ENCODE measurements around the gene PCDHB8. TPM values are rescaled to one million over a fixed set of nuclear protein-coding genes. Genes with fewer than 3 reads are reported as not detected.

The PCDHB8 gene
- polyA plus RNA-seq, 3 donors = not detected

Other genes starting within 250 kb of the PCDHB8 start
- gene PCDHAC2, start 211.3 kb upstream of the PCDHB8 start, polyA plus RNA-seq = not detected
- not detected for gene PCDHB1, start 126.4 kb upstream of the PCDHB8 start, polyA plus RNA-seq
- gene PCDHB2, start 83.2 kb upstream of the PCDHB8 start, polyA plus RNA-seq = not detected
- gene PCDHB3, start 77.3 kb upstream of the PCDHB8 start, polyA plus RNA-seq = not detected
- not detected for gene PCDHB4, start 56.0 kb upstream of the PCDHB8 start, polyA plus RNA-seq
- not detected for gene PCDHB5, start 42.6 kb upstream of the PCDHB8 start, polyA plus RNA-seq
- not detected for gene PCDHB6, start 27.7 kb upstream of the PCDHB8 start, polyA plus RNA-seq
- gene PCDHB7, start 5.1 kb upstream of the PCDHB8 start, polyA plus RNA-seq = not detected
- not detected for gene PCDHB16, start 4.6 kb downstream of the PCDHB8 start, polyA plus RNA-seq
- not detected for gene PCDHB9, start 9.4 kb downstream of the PCDHB8 start, polyA plus RNA-seq
- gene PCDHB10, start 14.6 kb downstream of the PCDHB8 start, polyA plus RNA-seq = not detected
- not detected for gene PCDHB11, start 21.8 kb downstream of the PCDHB8 start, polyA plus RNA-seq
- not detected for gene PCDHB12, start 30.9 kb downstream of the PCDHB8 start, polyA plus RNA-seq
- gene PCDHB13, start 36.1 kb downstream of the PCDHB8 start, polyA plus RNA-seq = not detected
- not detected for gene PCDHB14, start 45.6 kb downstream of the PCDHB8 start, polyA plus RNA-seq
- not detected for gene PCDHB15, start 67.6 kb downstream of the PCDHB8 start, polyA plus RNA-seq
- gene SLC25A2, start 126.3 kb downstream of the PCDHB8 start, polyA plus RNA-seq = not detected
- gene TAF7, start 143.0 kb downstream of the PCDHB8 start, polyA plus RNA-seq = 10 to 100 TPM; 11.8 to 57.5 (median 52.7) TPM
- not detected for gene PCDHGA1, start 152.7 kb downstream of the PCDHB8 start, polyA plus RNA-seq
- not detected for gene PCDHGA2, start 161.0 kb downstream of the PCDHB8 start, polyA plus RNA-seq
- not detected for gene PCDHGA3, start 166.0 kb downstream of the PCDHB8 start, polyA plus RNA-seq
- not detected for gene PCDHGB1, start 172.3 kb downstream of the PCDHB8 start, polyA plus RNA-seq
- gene PCDHGA4, start 177.2 kb downstream of the PCDHB8 start, polyA plus RNA-seq = under 1 TPM in 1 of 3 donors, not detected in 2; 0.03 TPM
- under 1 TPM in 1 of 3 donors, not detected in 2; 0.01 TPM for gene PCDHGB2, start 182.2 kb downstream of the PCDHB8 start, polyA plus RNA-seq
- not detected for gene PCDHGA5, start 186.4 kb downstream of the PCDHB8 start, polyA plus RNA-seq
- gene PCDHGB3, start 192.5 kb downstream of the PCDHB8 start, polyA plus RNA-seq = not detected
- not detected for gene PCDHGA6, start 196.1 kb downstream of the PCDHB8 start, polyA plus RNA-seq
- not detected for gene PCDHGA7, start 205.0 kb downstream of the PCDHB8 start, polyA plus RNA-seq
- not detected for gene PCDHGB4, start 209.9 kb downstream of the PCDHB8 start, polyA plus RNA-seq
- gene PCDHGA8, start 214.8 kb downstream of the PCDHB8 start, polyA plus RNA-seq = not detected
- gene PCDHGB5, start 220.2 kb downstream of the PCDHB8 start, polyA plus RNA-seq = under 1 TPM in 2 of 3 donors, not detected in 1; 0.01 to 0.08 TPM
- gene PCDHGA9, start 225.0 kb downstream of the PCDHB8 start, polyA plus RNA-seq = not detected
- under 1 TPM in 2 of 3 donors, not detected in 1; 0.01 to 0.06 TPM for gene PCDHGB6, start 230.2 kb downstream of the PCDHB8 start, polyA plus RNA-seq
- not detected for gene PCDHGA10, start 235.2 kb downstream of the PCDHB8 start, polyA plus RNA-seq
- under 1 TPM in 1 of 3 donors, not detected in 2; 0.04 TPM for gene PCDHGB7, start 239.9 kb downstream of the PCDHB8 start, polyA plus RNA-seq
- gene PCDHGA11, start 243.3 kb downstream of the PCDHB8 start, polyA plus RNA-seq = not detected